WTC11 (cell line): ENCODE data around the gene BOC. TPM values are rescaled to one million over a fixed set of nuclear protein-coding genes. Genes with fewer than 3 reads are reported as not detected.
A peak's percentile ranks its signal among the peaks of the same experiment; 100 is the strongest.

ENCODE experiments used
- ATAC-seq: fragments of 200-7000 bp; cut with Tn5 transposase; 2 replicates; pipeline ENCODE4 v1.10.0; 2021; ENCODE audit warnings: mild to moderate bottlenecking, moderate library complexity
- CTCF ChIA-PET: fragments of 300-600 bp; sonication (Branson Sonifier 250); formaldehyde crosslinking; loops from one replicate; lab custom pipeline; 2021; ENCODE audit warnings: antibody characterized with exemption; lab: Charles Lee
- POLR2A ChIA-PET: fragments of 350-600 bp; sonication (Branson Sonifier 250); formaldehyde crosslinking; loops from one replicate; lab custom pipeline; 2021; ENCODE audit warnings: antibody characterized with exemption; lab: Charles Lee
- DNase-seq: peaks from one replicate; pipeline ENCODE4 v3.0.0; 2021; ENCODE audit warnings: low spot score
- H3K27ac Mint-ChIP-seq: 2 replicates; pipeline ENCODE4 v1.8.0; 2021; ENCODE audit warnings: mixed read lengths
- H3K27me3 Mint-ChIP-seq: 2 replicates; pipeline ENCODE4 v1.8.0; 2021; ENCODE audit warnings: low read depth, mild to moderate bottlenecking, moderate library complexity, mixed read lengths
- H3K36me3 Mint-ChIP-seq: 2 replicates; pipeline ENCODE4 v1.8.0; 2021; ENCODE audit warnings: mixed read lengths
- H3K4me1 Mint-ChIP-seq: 2 replicates; pipeline ENCODE4 v1.8.0; 2022; ENCODE audit warnings: mixed read lengths
- H3K4me3 Mint-ChIP-seq: 2 replicates; pipeline ENCODE4 v1.8.0; 2021; ENCODE audit warnings: mild to moderate bottlenecking, moderate library complexity, mixed read lengths
- H3K9me3 Mint-ChIP-seq: 2 replicates; pipeline ENCODE4 v1.8.0; 2021; ENCODE audit warnings: mixed read lengths
- ETV6 ChIP-seq: sonication (generic); formaldehyde crosslinking; IDR thresholded peaks from 2 replicates; pipeline ENCODE4 v1.8.1; 2022; ENCODE audit warnings: mild to moderate bottlenecking, missing genetic modification reagents
- FOXJ3 ChIP-seq: sonication (generic); formaldehyde crosslinking; IDR thresholded peaks from 2 replicates; pipeline ENCODE4 v1.9.0; 2021; ENCODE audit warnings: missing genetic modification reagents, mild to moderate bottlenecking, borderline replicate concordance
- IRF2 ChIP-seq: sonication (generic); formaldehyde crosslinking; IDR thresholded peaks from 2 replicates; pipeline ENCODE4 v1.8.0; 2022; ENCODE audit warnings: low read depth, missing genetic modification reagents, borderline replicate concordance
- JUN ChIP-seq: sonication (generic); formaldehyde crosslinking; IDR thresholded peaks from 2 replicates; pipeline ENCODE4 v1.8.0; 2023; ENCODE audit warnings: mild to moderate bottlenecking, missing genetic modification reagents
- KAT7 ChIP-seq: sonication (generic); formaldehyde crosslinking; IDR thresholded peaks from 2 replicates; pipeline ENCODE4 v1.8.1; 2023; ENCODE audit warnings: missing genetic modification reagents, mild to moderate bottlenecking, borderline replicate concordance
- MLX ChIP-seq: sonication (generic); formaldehyde crosslinking; IDR thresholded peaks from 2 replicates; pipeline ENCODE4 v1.8.1; 2023; ENCODE audit warnings: mild to moderate bottlenecking, missing genetic modification reagents, moderate library complexity
- NFE2L1 ChIP-seq: sonication (generic); formaldehyde crosslinking; IDR thresholded peaks from 2 replicates; pipeline ENCODE4 v1.8.1; 2023; ENCODE audit warnings: missing genetic modification reagents
- NFYB ChIP-seq: sonication (generic); formaldehyde crosslinking; conservative IDR thresholded peaks from 2 replicates; pipeline ENCODE4 v1.8.0; 2022; ENCODE audit warnings: low read depth, missing genetic modification reagents
- RELA ChIP-seq: sonication (generic); formaldehyde crosslinking; IDR thresholded peaks from 2 replicates; pipeline ENCODE4 v1.8.1; 2022; ENCODE audit warnings: missing genetic modification reagents, mild to moderate bottlenecking, borderline replicate concordance
- STAT6 ChIP-seq: sonication (generic); formaldehyde crosslinking; conservative IDR thresholded peaks from 2 replicates; pipeline ENCODE4 v1.8.1; 2023; ENCODE audit warnings: mild to moderate bottlenecking, low read depth, missing genetic modification reagents, moderate library complexity
- TCF7 ChIP-seq: sonication (generic); formaldehyde crosslinking; IDR thresholded peaks from 2 replicates; pipeline ENCODE4 v1.8.0; 2022; ENCODE audit warnings: mild to moderate bottlenecking, low read depth, missing genetic modification reagents, moderate library complexity
- TP53 ChIP-seq: sonication (generic); formaldehyde crosslinking; IDR thresholded peaks from 2 replicates; pipeline ENCODE4 v1.8.1; 2023; ENCODE audit warnings: mild to moderate bottlenecking, missing genetic modification reagents
- ZNF121 ChIP-seq: sonication (generic); formaldehyde crosslinking; IDR thresholded peaks from 2 replicates; pipeline ENCODE4 v1.8.0; 2023; ENCODE audit warnings: missing genetic modification reagents
- ZNF138 ChIP-seq: sonication (generic); formaldehyde crosslinking; conservative IDR thresholded peaks from 2 replicates; pipeline ENCODE4 v1.8.1; 2022; ENCODE audit warnings: mild to moderate bottlenecking, moderate library complexity, missing genetic modification reagents
- ZNF416 ChIP-seq: fragments of 250-450 bp; sonication (Bioruptor Pico); IDR thresholded peaks from 2 replicates; pipeline ENCODE4 v1.9.0; 2021; ENCODE audit warnings: mild to moderate bottlenecking, inconsistent platforms
- total RNA-seq: library from RNA; stranded (reverse); gene quantifications from 3 replicates; pipeline ENCODE4 v1.2.3, GENCODE V29; 2021
- TF ChIP-seq, protein P1 (sequence below): fragments of 250-450 bp; sonication (Bioruptor Pico); IDR thresholded peaks from 2 replicates; pipeline ENCODE4 v1.8.0; 2021; ENCODE audit warnings: mild to moderate bottlenecking
- TF ChIP-seq, protein P2 (sequence below): sonication (generic); formaldehyde crosslinking; IDR thresholded peaks from 2 replicates; pipeline ENCODE4 v1.8.1; 2022; ENCODE audit warnings: missing genetic modification reagents, borderline replicate concordance
- TF ChIP-seq, protein P3 (sequence below): sonication (generic); formaldehyde crosslinking; IDR thresholded peaks from 2 replicates; pipeline ENCODE4 v1.8.0; 2023; ENCODE audit warnings: missing genetic modification reagents

Gene BOC
- total RNA-seq, 1 experiment from 2014 or later, result 8.0 TPM

DNA sequence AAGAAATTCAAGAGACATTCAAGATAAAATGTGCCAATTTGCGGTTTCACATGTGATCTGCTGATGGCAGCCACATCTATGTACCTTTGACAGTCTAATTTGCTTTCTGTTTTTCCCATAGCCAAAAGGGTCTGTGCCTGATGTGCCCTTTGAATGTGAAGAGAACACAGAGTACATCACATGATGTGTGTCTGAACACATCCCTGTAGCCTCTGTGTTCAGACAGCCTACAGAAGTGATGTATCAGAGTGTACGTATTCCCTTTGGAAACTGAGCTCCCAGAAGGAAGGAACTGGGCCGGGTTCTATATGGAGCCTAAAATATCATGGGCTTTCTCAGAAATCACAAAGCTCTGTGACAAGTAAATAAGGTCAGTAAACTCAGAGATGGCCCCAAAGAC lies 52.4 kb downstream of the BOC start:
- Mint-ChIP-seq H3K4me3 (no peak overlapping the region; the same call in 1 of the 2 replicates), H3K36me3 (no peaks in the 10 kb centered on the region), H3K27ac (peak overlapping the region; percentile 64), H3K27me3 (peaks cover 2% of the 10 kb centered on the region; the same call in 1 of the 2 replicates), H3K9me3 (no peaks in the 10 kb centered on the region), H3K4me1 (peaks cover 45% of the 10 kb centered on the region)
- no peak for ATAC-seq
- ChIA-PET POLR2A (interaction anchor here (1.0 to 1.1 kb wide), 2 partner anchors 22 to 121 kb away, joined by 3 to 4 read pairs; no protein-coding TSS in a partner anchor), CTCF (interaction anchor here (0.7 to 3.9 kb wide), 10 partner anchors 15 to 227 kb away, joined by 3 to 36 read pairs (median 4); no protein-coding TSS in a partner anchor)
- DNase-seq, result no peak
- no peak for TF ChIP-seq IRF2 (CRISPR knock-in tag)
- TF ChIP-seq FOXJ3 (CRISPR knock-in tag), result no peak
- no peak for TF ChIP-seq NFYB (CRISPR knock-in tag)

GRCh38 chr3:113264283-113265131 lies 53.1 kb downstream of the BOC start:
- CTCF ChIA-PET, result interaction anchor here (0.6 to 3.9 kb wide), 15 partner anchors 11 to 1125 kb away, joined by 3 to 36 read pairs (median 4); no protein-coding TSS in a partner anchor
- Mint-ChIP-seq H3K4me1 (peaks cover 50% of the 10 kb centered on the region), H3K27me3 (peaks cover 2% of the 10 kb centered on the region; the same call in 1 of the 2 replicates)
- DNase-seq, result peak; percentile 58
- no peak for TF ChIP-seq ETV6 (CRISPR knock-in tag)
- no peak for TF ChIP-seq JUN (CRISPR knock-in tag)
- TF ChIP-seq STAT6, result no peak
- TF ChIP-seq FOXJ3 (CRISPR knock-in tag), result no peak
- TF ChIP-seq ZNF416 (CRISPR knock-in tag), result no peak
- TF ChIP-seq, protein P1, sequence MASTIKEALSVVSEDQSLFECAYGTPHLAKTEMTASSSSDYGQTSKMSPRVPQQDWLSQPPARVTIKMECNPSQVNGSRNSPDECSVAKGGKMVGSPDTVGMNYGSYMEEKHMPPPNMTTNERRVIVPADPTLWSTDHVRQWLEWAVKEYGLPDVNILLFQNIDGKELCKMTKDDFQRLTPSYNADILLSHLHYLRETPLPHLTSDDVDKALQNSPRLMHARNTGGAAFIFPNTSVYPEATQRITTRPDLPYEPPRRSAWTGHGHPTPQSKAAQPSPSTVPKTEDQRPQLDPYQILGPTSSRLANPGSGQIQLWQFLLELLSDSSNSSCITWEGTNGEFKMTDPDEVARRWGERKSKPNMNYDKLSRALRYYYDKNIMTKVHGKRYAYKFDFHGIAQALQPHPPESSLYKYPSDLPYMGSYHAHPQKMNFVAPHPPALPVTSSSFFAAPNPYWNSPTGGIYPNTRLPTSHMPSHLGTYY, result no peak
- TF ChIP-seq MLX (CRISPR knock-in tag), result no peak
- no peak for TF ChIP-seq TCF7 (CRISPR knock-in tag)
- TF ChIP-seq ZNF138 (CRISPR knock-in tag), result no peak
- TF ChIP-seq IRF2 (CRISPR knock-in tag), result no peak
- TF ChIP-seq, all 79 proteins: peak for 0
- H3K27ac Mint-ChIP-seq, result peak overlapping the region; percentile 64
- no peaks in the 10 kb centered on the region for H3K36me3 Mint-ChIP-seq
- ATAC-seq, result peak; percentile 95
- 0 out of 2 replicates have a peak overlapping the region, but pooled peaks have one; percentile 2 for H3K4me3 Mint-ChIP-seq
- POLR2A ChIA-PET, result interaction anchor here (1.0 to 1.1 kb wide), 2 partner anchors 23 to 122 kb away, joined by 3 to 4 read pairs; no protein-coding TSS in a partner anchor
- H3K9me3 Mint-ChIP-seq, result no peaks in the 10 kb centered on the region

DNA sequence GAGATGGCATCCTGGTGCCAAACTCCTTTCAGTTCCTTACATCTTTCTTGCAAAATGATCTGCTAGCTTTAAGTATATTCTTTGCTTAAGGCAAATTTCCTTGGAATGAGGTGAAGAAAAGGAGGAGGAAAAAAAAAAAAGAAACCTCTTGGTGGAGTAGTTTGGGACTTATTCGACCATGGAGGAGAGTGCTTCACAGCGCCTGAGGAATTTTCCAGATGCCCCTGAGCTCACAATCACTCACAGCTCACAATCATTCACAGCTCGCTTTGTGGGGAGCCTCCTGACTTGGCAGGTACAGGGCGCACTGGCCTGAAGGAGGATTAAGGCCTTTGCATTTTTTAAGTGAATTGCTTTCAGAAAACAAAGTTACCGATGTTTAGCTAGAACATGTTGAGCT lies 53.9 kb downstream of the BOC start:
- CTCF ChIA-PET, result interaction anchor here (0.6 to 3.9 kb wide), 9 partner anchors 9 to 230 kb away, joined by 3 to 36 read pairs (median 6); no protein-coding TSS in a partner anchor
- ATAC-seq, result no peak; the same call in 1 of the 2 replicates
- POLR2A ChIA-PET, result no interaction called here
- Mint-ChIP-seq H3K9me3 (no peaks in the 10 kb centered on the region), H3K27me3 (peaks cover 2% of the 10 kb centered on the region; the same call in 1 of the 2 replicates), H3K27ac (peak overlapping the region; percentile 11; the same call in 1 of the 2 replicates), H3K36me3 (no peaks in the 10 kb centered on the region), H3K4me3 (0 out of 2 replicates have a peak overlapping the region, but pooled peaks have one; percentile 0), H3K4me1 (peaks cover 50% of the 10 kb centered on the region)
- DNase-seq, result no peak
- TF ChIP-seq, protein P2, sequence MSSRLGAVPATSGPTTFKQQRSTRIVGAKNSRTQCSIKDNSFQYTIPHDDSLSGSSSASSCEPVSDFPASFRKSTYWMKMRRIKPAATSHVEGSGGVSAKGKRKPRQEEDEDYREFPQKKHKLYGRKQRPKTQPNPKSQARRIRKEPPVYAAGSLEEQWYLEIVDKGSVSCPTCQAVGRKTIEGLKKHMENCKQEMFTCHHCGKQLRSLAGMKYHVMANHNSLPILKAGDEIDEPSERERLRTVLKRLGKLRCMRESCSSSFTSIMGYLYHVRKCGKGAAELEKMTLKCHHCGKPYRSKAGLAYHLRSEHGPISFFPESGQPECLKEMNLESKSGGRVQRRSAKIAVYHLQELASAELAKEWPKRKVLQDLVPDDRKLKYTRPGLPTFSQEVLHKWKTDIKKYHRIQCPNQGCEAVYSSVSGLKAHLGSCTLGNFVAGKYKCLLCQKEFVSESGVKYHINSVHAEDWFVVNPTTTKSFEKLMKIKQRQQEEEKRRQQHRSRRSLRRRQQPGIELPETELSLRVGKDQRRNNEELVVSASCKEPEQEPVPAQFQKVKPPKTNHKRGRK (CRISPR knock-in tag), result no peak
- TF ChIP-seq KAT7 (CRISPR knock-in tag) (no peak), NFE2L1 (CRISPR knock-in tag) (no peak), TP53 (CRISPR knock-in tag) (no peak), IRF2 (CRISPR knock-in tag) (no peak), RELA (CRISPR knock-in tag) (no peak), ZNF121 (CRISPR knock-in tag) (no peak)
- TF ChIP-seq, protein P1, result no peak
- TF ChIP-seq, protein P3, sequence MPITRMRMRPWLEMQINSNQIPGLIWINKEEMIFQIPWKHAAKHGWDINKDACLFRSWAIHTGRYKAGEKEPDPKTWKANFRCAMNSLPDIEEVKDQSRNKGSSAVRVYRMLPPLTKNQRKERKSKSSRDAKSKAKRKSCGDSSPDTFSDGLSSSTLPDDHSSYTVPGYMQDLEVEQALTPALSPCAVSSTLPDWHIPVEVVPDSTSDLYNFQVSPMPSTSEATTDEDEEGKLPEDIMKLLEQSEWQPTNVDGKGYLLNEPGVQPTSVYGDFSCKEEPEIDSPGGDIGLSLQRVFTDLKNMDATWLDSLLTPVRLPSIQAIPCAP (CRISPR knock-in tag), result no peak
